HL-60 (cell line): ENCODE results near the gene STIM2.

Experiments
- DNase-seq, 2 experiments: peaks; one replicate each; pipeline ENCODE4 v3.0.0-alpha.2; 2010 to 2020; ENCODE audit warnings: low read depth in 1 of 2, low spot score in 1 of 2
- H3K27ac ChIP-seq: fragments of 250-450 bp; sonication (Bioruptor Pico); replicated peaks from 2 replicates; pipeline ENCODE4 v1.5.1; 2020; ENCODE audit warnings: mild to moderate bottlenecking, moderate library complexity
- H3K27me3 ChIP-seq: fragments of 250-450 bp; sonication (Bioruptor Pico); 2 replicates; pipeline ENCODE4 v1.5.1; 2021; ENCODE audit warnings: mild to moderate bottlenecking, moderate library complexity; ENCODE audit not compliant: insufficient read depth, poor library complexity, severe bottlenecking
- H3K4me3 ChIP-seq: replicated peaks from 2 replicates; pipeline ENCODE4 v1.5.1; 2011; ENCODE audit warnings: mild to moderate bottlenecking, control low read depth, low read length; ENCODE audit not compliant: insufficient read depth
- CTCF ChIP-seq: IDR thresholded peaks from one replicate; pipeline ENCODE4 v1.5.1; 2011; ENCODE audit warnings: low read length, control low read depth, inconsistent platforms; ENCODE audit not compliant: insufficient read depth
- GABPA ChIP-seq: IDR thresholded peaks from 2 replicates; pipeline ENCODE4 v1.6.1; 2012; ENCODE audit warnings: low read depth
- POLR2AphosphoS5 ChIP-seq: IDR thresholded peaks from 2 replicates; pipeline ENCODE4 v1.6.1; 2012; ENCODE audit warnings: low read depth
- REST ChIP-seq: IDR thresholded peaks from 2 replicates; pipeline ENCODE4 v1.6.1; 2012; ENCODE audit warnings: low read depth; ENCODE audit not compliant: insufficient replicate concordance
- SPI1 ChIP-seq: IDR thresholded peaks from 2 replicates; pipeline ENCODE4 v1.6.1; 2012; ENCODE audit warnings: low read depth, mild to moderate bottlenecking, borderline replicate concordance

Gene STIM2

DNA sequence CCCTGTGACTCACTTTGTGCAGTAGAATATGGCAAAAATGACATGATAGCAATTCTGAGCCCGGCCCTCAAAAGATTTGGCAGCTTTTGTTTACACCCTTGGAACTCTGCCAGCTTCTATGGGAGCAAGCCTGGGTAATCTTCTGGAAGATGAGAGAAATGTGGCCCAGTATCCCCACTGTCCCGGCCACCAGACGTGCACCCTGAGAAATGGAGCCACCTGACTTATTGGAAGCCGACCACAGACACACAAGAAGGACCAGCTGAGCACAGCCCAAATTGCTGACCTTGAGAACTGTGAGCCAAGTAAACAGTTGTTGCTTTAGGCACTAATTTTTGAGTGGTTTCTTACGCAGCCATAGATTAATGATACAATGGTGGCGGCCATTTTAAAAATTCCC lies 197.0 kb downstream of the STIM2 start:
- Histone ChIP-seq H3K27ac (no peak overlapping the region), H3K27me3 (peaks cover 4% of the 10 kb centered on the region), H3K4me3 (no peak overlapping the region)
- TF ChIP-seq POLR2AphosphoS5 (no peak), GABPA (no peak)
- no peak for DNase-seq

- no peak for DNase-seq
- TF ChIP-seq CTCF (no peak), SPI1 (no peak), REST (no peak), GABPA (no peak), POLR2AphosphoS5 (no peak)
- H3K27ac ChIP-seq = no peak overlapping the region
- peaks cover 2% of the 10 kb centered on the region for H3K27me3 ChIP-seq
- no peak overlapping the region for H3K4me3 ChIP-seq
These were observed 198.3 kb downstream of the STIM2 start for GRCh38 chr4:27058819-27059406.

DNA sequence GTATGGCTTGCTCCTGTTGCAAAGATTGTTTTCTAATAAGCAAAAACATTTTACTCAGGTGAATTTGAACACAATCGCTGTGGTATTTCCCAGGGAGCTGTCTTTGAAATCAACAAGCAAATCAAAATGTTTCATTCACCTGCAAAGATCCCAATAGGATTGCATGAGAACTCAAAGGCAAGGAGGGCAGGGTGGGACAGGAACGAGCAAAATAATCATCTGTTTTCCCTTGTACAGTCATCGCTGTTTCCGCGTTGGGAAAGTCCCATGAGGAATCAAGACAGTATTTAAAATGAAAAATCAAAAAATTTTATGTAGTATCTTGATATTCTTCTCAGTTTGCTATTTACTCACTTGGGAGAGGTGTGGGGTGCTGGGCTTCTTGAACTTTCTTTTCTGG lies 198.8 kb downstream of the STIM2 start:
- Histone ChIP-seq H3K27me3 (no peaks in the 10 kb centered on the region), H3K27ac (no peak overlapping the region), H3K4me3 (no peak overlapping the region)
- no peak for DNase-seq
- TF ChIP-seq REST = no peak
- TF ChIP-seq POLR2AphosphoS5 = no peak
- TF ChIP-seq GABPA = no peak
- TF ChIP-seq SPI1 = no peak
- no peak for TF ChIP-seq CTCF

DNA sequence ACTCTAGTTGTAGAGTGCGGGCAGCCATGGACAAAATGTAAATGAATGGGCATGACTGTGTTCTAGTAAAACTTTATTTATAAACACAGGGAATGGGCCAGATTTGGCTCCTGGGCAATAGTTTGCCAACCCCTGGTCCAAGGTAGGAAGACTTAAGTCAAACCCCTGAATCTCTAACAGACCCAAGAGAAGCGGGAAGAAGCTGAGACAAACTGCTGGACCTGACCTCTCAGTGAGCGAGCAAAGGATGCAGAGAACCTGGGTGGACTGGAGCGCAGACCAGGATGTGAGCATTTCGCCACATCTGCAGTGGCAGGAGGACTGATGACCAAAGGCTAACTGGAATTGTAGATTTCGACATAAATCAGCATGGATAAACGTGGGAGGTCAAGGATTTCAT lies 201.6 kb downstream of the STIM2 start:
- DNase-seq = no peak
- Histone ChIP-seq H3K4me3 (no peak overlapping the region), H3K27me3 (no peaks in the 10 kb centered on the region), H3K27ac (no peak overlapping the region)
- no peak for TF ChIP-seq REST
- TF ChIP-seq POLR2AphosphoS5 = no peak
- no peak for TF ChIP-seq CTCF
- TF ChIP-seq GABPA = no peak
- no peak for TF ChIP-seq SPI1
